HEK293T (cell line): ENCODE data around the gene ZNF565.
"Not testable (repeated sequence)": the region's sequence is repeated elsewhere in the genome, so short reads cannot be mapped to it uniquely, and the experiment has no call there.

Source experiments
- CTCF ChIA-PET: fragments of 350-600 bp; formaldehyde crosslinking; extraction: SDS; loops from one replicate; lab custom pipeline; 2021; ENCODE audit warnings: antibody characterized with exemption, inconsistent platforms; lab: Yijun Ruan, JAX
- POLR2A ChIA-PET: fragments of 350-600 bp; formaldehyde crosslinking; extraction: SDS; loops from one replicate; lab custom pipeline; 2020; ENCODE audit warnings: antibody characterized with exemption, inconsistent platforms; lab: Yijun Ruan, JAX
- DNase-seq: peaks from one replicate; pipeline ENCODE4 v3.0.0; 2012; ENCODE audit warnings: mixed read lengths; ENCODE audit errors: extremely low spot score
- ARNT ChIP-seq: fragments of 450-650 bp; IDR thresholded peaks from 2 replicates; pipeline ENCODE4 v1.6.1; 2017; ENCODE audit warnings: mild to moderate bottlenecking
- BHLHE40 ChIP-seq: fragments of 450-650 bp; IDR thresholded peaks from 2 replicates; pipeline ENCODE4 v1.6.1; 2016; ENCODE audit warnings: mild to moderate bottlenecking, moderate library complexity, borderline replicate concordance
- CTBP1 ChIP-seq: fragments of 450-650 bp; IDR thresholded peaks from 2 replicates; pipeline ENCODE4 v1.6.1; 2016; ENCODE audit warnings: borderline replicate concordance
- ELF4 ChIP-seq: fragments of 450-650 bp; IDR thresholded peaks from 2 replicates; pipeline ENCODE4 v1.6.1; 2017; ENCODE audit warnings: antibody characterized with exemption
- FOXA1 ChIP-seq: fragments of 450-650 bp; IDR thresholded peaks from 2 replicates; pipeline ENCODE4 v1.6.1; 2016; ENCODE audit warnings: mild to moderate bottlenecking
- FOXK2 ChIP-seq: fragments of 450-650 bp; IDR thresholded peaks from 2 replicates; pipeline ENCODE4 v1.6.1; 2016; ENCODE audit warnings: mild to moderate bottlenecking
- FOXM1 ChIP-seq: fragments of 450-650 bp; IDR thresholded peaks from 2 replicates; pipeline ENCODE4 v1.6.1; 2017; ENCODE audit warnings: mild to moderate bottlenecking, borderline replicate concordance
- HDGF ChIP-seq: fragments of 450-650 bp; IDR thresholded peaks from 2 replicates; pipeline ENCODE4 v1.6.1; 2017; ENCODE audit warnings: antibody characterized with exemption, borderline replicate concordance
- L3MBTL2 ChIP-seq: fragments of 450-650 bp; conservative IDR thresholded peaks from 2 replicates; pipeline ENCODE4 v1.6.1; 2016; ENCODE audit warnings: mild to moderate bottlenecking
- LEF1 ChIP-seq: fragments of 450-650 bp; IDR thresholded peaks from 2 replicates; pipeline ENCODE4 v1.6.1; 2017; ENCODE audit warnings: mild to moderate bottlenecking, borderline replicate concordance
- NFRKB ChIP-seq: fragments of 450-650 bp; IDR thresholded peaks from 2 replicates; pipeline ENCODE4 v1.6.1; 2016; ENCODE audit warnings: mild to moderate bottlenecking, moderate library complexity
- SP1 ChIP-seq: fragments of 450-650 bp; IDR thresholded peaks from 2 replicates; pipeline ENCODE4 v1.6.1; 2017
- SUZ12 ChIP-seq: fragments of 450-650 bp; IDR thresholded peaks from 2 replicates; pipeline ENCODE4 v1.6.1; 2016; ENCODE audit warnings: mild to moderate bottlenecking
- TARDBP ChIP-seq: fragments of 450-650 bp; IDR thresholded peaks from 2 replicates; pipeline ENCODE4 v1.6.1; 2016
- ZNF384 ChIP-seq: fragments of 450-650 bp; IDR thresholded peaks from 2 replicates; pipeline ENCODE4 v1.6.1; 2016
- TF ChIP-seq, protein P1 (sequence below): fragments of 450-650 bp; IDR thresholded peaks from 2 replicates; pipeline ENCODE4 v1.6.1; 2016

ZNF565 gene

DNA sequence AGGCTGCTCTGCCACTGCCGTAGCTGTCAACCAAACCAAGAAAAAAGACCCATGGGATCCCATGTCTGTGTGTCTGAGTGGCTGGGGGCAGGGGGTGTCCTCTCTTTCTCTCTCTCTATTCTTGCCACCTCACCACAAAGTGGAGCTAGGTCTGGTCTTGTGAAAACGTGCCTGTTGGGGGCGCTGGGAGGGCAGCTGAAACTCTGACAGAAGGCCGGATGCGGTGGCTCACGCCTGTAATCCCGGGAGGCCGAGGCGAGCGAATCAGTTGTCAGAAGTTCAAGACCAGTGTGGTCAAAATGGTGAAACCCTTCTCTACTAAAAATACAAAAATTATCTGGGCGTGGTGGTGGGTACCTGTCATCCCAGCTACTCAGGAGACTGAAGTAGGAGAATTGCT lies 29.6 kb upstream of the ZNF565 start:
- no peak for TF ChIP-seq HDGF
- TF ChIP-seq FOXK2: no peak
- TF ChIP-seq LEF1: no peak
- no peak for TF ChIP-seq TARDBP
- no peak for TF ChIP-seq ZNF384
- TF ChIP-seq FOXM1: no peak
- no peak for TF ChIP-seq BHLHE40
- TF ChIP-seq SUZ12: no peak
- no peak for TF ChIP-seq CTBP1
- TF ChIP-seq, protein P1, sequence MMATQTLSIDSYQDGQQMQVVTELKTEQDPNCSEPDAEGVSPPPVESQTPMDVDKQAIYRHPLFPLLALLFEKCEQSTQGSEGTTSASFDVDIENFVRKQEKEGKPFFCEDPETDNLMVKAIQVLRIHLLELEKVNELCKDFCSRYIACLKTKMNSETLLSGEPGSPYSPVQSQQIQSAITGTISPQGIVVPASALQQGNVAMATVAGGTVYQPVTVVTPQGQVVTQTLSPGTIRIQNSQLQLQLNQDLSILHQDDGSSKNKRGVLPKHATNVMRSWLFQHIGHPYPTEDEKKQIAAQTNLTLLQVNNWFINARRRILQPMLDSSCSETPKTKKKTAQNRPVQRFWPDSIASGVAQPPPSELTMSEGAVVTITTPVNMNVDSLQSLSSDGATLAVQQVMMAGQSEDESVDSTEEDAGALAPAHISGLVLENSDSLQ: no peak
- no peak for TF ChIP-seq FOXA1
- no peak for TF ChIP-seq ARNT
- no peak for TF ChIP-seq ELF4
- TF ChIP-seq NFRKB: no peak
- TF ChIP-seq SP1: no peak
- TF ChIP-seq L3MBTL2: no peak
- ChIA-PET POLR2A (no interaction called here), CTCF (no interaction called here)
- no peak for DNase-seq

DNA sequence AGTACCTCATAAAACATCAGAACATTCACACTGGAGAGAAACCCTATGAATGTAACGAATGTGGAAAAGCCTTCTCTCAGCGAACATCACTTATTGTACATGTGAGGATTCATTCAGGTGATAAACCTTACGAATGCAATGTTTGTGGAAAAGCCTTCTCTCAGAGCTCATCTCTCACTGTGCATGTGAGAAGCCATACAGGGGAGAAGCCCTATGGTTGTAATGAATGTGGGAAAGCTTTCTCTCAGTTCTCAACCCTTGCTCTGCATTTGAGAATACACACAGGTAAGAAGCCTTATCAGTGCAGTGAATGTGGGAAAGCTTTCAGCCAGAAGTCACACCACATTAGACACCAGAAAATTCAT lies 22.5 kb upstream of the ZNF565 start:
- ChIA-PET CTCF (no interaction called here), POLR2A (no interaction called here)
- DNase-seq: no peak
- no peak for TF ChIP-seq ZNF384
- no peak for TF ChIP-seq HDGF
- TF ChIP-seq L3MBTL2: no peak
- no peak for TF ChIP-seq CTBP1
- TF ChIP-seq NFRKB: no peak
- no peak for TF ChIP-seq FOXK2

DNA sequence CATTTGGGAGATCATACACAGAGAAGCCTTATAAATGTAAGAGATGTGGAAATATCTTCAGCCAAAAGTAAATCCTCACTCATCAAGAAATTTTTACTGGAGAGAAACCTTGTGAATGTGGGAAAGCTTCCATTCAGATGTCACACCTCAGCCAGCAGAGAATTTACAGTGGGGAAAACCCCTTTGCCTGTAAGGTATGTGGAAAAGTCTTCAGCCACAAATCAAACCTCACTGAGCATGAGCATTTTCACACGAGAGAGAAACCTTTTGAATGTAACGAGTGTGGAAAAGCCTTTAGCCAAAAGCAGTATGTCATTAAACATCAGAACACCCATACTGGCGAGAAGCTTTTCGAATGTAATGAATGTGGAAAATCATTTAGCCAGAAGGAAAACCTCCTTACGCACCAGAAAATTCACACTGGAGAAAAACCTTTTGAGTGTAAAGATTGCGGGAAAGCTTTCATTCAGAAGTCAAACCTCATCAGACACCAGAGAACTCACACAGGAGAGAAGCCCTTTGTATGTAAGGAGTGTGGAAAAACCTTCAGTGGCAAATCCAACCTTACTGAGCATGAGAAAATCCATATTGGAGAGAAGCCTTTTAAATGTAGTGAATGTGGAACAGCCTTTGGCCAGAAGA lies 22.0 kb upstream of the ZNF565 start:
- POLR2A ChIA-PET: no interaction called here

DNA sequence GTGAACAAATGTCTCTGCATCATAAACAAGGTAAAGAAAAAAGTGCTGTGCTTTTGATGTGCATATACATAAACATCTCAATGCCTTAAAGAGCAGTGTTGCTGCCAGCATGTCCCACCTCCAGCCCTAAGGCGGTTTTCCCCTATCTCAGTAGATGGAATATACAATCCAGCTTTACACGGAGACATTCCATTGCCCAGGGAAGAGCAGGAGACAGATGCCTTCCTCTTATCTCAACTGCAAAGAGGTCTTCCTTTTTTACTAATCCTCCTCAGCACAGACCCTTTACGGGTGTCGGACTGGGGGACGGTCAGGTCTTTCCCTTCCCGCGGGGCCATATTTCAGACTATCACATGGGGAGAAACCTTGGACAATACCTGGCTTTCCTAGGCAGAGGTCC lies 19.2 kb upstream of the ZNF565 start:
- DNase-seq, POLR2A ChIA-PET, CTCF ChIA-PET: not testable (repeated sequence)

More for the DNA sequence above, 22.0 kb upstream of the ZNF565 start:
- CTCF ChIA-PET: no interaction called here
- TF ChIP-seq LEF1 (no peak), L3MBTL2 (no peak), CTBP1 (no peak), NFRKB (no peak), FOXA1 (no peak), BHLHE40 (no peak), SP1 (no peak), TARDBP (no peak), HDGF (no peak), ARNT (no peak), ELF4 (no peak), FOXM1 (no peak), FOXK2 (no peak), ZNF384 (no peak), SUZ12 (no peak)
- TF ChIP-seq, protein P1: no peak
- no peak for DNase-seq

DNA sequence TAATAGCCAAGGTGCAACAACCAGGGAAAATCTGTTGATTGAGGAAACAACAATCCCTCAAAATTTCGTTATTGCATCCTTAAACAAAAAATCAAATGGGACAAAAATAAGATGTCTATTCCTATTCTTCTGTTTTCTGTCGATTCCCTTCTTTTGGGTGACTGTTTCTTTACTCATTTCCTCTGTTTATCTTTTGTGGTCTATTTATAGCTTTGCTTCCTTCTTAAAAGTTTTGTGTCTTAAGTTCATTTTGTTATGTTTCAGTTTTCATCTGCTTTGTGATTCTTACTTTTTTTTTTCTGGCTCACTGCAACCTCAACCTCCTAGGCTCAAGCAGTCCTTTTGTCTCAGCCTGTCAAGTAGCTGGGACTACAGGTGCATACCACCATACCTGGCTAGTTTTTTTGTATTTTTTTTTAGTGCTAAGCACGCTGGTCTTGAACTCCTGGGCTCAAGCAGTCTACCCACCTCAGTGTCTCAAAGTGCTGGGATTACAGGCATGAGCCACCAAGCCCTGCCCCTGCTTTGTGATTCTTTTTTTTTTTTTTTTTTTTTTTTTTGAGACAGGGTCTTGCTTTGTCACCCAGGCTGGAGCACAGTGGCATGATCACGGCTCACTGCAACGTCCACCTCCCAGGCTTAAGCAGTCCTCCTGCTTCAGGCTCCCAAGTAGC lies 10.9 kb upstream of the ZNF565 start:
- TF ChIP-seq NFRKB (no peak), FOXK2 (no peak), TARDBP (no peak), FOXM1 (no peak), BHLHE40 (no peak), SUZ12 (no peak), ZNF384 (no peak), ARNT (no peak), SP1 (no peak), L3MBTL2 (no peak), LEF1 (no peak), FOXA1 (no peak), HDGF (no peak), ELF4 (no peak), CTBP1 (no peak)
- TF ChIP-seq, protein P1: no peak
- CTCF ChIA-PET: no interaction called here
- POLR2A ChIA-PET: interaction anchor here (0.6 kb wide), 1 partner anchor 303 kb away, joined by 3 read pairs; the partner anchor contains the start of gene ZNF260
- no peak for DNase-seq

DNA sequence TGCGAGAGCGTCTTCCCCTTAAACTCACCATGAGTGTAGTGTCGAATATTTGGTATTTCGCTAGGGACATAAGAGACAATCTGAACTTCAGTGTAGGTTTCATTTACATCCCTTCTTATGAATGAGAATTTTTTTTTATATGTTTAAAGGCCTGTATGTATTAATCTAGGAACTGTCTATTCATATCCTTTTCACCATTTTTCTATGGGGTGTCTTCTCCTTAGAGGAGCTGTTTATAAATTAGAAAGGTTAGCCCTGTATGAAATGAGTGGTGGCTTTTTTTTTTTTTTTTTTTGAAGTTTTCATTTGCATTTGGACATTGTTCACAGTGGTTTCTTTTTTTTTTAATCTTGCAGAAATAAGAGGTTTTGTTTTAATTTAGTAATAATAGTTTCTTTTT lies 8.0 kb upstream of the ZNF565 start:
- ChIA-PET POLR2A (no interaction called here), CTCF (no interaction called here)
- TF ChIP-seq LEF1 (no peak), FOXK2 (no peak), ARNT (no peak), SP1 (no peak), CTBP1 (no peak), ZNF384 (no peak), SUZ12 (no peak), ELF4 (no peak), L3MBTL2 (no peak), NFRKB (no peak), BHLHE40 (no peak)
- DNase-seq: no peak
